Epidermal melanocyte (primary cell): Measurements from ENCODE around the gene ST6GALNAC5.

Source experiments
- DNase-seq: peaks from one replicate; pipeline ENCODE4 v3.0.0; 2011; ENCODE audit warnings: low spot score; ENCODE audit not compliant: insufficient read length

Gene ST6GALNAC5

GRCh38 chr1:77047575-77047974 lies 180.3 kb downstream of the ST6GALNAC5 start:
- DNase-seq, result no peak

DNA sequence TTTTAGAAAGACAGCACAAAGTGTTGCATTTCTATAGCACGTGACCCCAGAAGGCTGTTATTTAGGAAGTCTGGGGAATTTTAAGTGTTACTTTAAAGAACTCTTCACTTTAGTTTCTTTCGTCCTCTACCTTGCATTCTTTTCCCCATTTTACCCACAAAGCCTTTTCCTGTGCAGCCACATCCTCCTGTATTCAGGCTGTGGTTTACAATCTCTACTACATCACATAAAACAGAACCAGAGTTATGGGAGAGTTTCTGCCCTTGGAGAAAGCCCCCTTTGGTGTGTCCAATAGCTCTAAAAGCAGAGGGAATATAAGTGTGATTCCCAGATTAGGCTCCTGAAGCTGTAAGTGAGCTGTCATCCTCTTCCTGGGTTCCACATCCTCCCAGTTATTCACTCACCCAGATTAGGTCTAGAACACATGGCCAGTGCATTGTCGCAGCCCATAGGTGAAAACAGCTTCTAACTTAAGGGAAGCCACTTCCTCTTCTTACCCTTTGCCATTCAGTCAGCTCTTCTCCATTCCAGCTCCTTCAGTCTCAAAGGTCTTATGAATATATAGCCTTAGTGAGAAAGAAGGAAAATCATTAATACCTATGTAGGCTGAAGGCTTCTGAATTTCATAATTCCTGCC lies 180.8 kb downstream of the ST6GALNAC5 start:
- DNase-seq, result no peak

DNA sequence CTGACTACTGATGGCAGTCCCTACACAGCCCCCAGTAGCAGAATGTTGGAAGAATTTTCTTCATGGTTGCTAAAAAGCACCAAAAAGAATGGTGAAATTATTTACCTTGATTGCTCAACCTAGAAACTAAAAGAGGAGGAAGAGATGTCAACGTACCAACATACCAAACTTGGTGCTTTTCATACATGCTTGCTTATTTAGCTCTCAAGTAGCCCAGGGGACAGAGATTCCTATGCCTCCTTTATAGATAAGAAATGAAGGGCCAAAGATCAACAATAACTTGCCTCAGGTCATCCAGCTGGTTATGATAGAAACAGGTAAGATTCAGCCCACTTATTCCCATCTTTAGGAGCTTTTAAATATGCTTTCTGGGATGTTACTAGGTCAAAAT lies 181.3 kb downstream of the ST6GALNAC5 start:
- DNase-seq, result no peak

GRCh38 chr1:77051425-77051824 lies 184.1 kb downstream of the ST6GALNAC5 start:
- DNase-seq, result no peak

GRCh38 chr1:77056525-77056924 lies 189.2 kb downstream of the ST6GALNAC5 start:
- no peak for DNase-seq

GRCh38 chr1:77057994-77058585 lies 190.8 kb downstream of the ST6GALNAC5 start:
- DNase-seq, result no peak

DNA sequence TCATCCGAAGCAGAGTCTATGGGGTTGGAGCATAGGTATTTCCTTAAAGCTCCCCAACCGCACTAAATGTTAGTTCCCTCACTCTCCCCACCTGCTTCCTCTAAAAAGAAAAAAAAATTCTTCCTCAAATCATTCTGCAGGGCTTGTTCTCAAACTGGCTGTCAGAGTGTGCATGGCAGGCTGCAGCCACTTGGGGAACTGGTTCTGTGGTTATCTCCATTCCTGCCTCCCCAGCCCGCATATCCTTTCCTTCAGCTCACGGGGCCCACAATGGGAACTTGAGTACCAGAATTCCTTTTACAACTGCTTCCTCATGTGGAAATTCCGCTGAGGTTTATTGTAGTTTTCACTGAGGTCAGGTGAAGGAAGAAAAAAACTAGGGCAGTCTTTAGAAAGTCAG lies 192.7 kb downstream of the ST6GALNAC5 start:
- DNase-seq, result no peak

DNA sequence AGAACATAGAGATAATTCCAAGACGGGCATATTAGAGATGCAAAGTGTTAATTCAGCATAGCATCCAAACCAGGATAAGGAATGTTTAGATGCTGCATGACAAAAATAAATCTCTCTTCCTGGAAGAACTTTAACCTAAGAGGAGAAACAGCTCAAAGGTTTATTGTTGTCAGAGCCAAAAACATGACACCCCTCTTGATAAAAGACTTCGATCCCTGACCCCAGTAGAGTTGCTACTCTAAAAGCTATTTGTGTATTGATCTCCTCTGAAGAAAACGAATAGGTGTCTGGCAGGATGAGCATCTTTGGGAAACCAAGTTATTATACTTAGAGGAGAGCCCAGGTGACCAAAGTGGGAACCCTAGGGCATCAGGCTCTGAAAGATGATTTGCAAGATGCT lies 193.9 kb downstream of the ST6GALNAC5 start:
- no peak for DNase-seq

DNA sequence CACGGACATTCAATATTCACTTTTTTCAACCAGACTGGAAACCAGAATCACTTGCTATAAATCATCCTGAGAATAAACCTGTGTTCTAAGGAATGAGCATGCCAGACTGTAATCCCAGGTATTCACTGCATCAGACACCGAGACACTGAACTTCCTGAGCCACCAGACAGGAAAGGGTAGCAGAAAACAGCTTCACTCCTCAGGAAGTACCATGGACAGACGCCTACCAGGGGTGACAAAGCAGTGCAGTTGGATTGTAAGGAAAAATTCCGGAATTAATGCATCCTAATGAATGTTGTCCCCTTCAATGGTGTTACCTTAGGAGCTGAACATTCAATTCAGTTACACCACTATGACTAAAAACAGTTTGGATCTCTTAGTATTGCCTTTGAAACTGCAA lies 195.8 kb downstream of the ST6GALNAC5 start:
- no peak for DNase-seq

DNA sequence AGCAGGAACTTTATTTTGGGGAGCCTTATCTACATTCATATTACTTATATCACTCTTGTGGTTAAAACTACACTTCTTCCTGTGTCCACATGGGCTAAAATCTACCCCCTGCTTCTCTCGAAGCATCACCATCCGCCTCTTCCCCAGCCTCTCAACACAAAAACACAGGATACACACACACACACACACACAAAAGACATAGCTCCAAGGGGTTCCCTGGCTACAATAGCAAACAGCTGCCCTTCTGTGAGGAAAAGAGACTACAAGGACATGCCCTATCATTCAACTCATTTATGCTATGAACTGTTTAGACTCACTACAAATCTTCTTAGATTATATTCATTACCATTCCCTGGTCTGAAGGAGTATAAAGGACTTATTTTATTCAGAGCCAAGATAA lies 197.0 kb downstream of the ST6GALNAC5 start:
- no peak for DNase-seq

DNA sequence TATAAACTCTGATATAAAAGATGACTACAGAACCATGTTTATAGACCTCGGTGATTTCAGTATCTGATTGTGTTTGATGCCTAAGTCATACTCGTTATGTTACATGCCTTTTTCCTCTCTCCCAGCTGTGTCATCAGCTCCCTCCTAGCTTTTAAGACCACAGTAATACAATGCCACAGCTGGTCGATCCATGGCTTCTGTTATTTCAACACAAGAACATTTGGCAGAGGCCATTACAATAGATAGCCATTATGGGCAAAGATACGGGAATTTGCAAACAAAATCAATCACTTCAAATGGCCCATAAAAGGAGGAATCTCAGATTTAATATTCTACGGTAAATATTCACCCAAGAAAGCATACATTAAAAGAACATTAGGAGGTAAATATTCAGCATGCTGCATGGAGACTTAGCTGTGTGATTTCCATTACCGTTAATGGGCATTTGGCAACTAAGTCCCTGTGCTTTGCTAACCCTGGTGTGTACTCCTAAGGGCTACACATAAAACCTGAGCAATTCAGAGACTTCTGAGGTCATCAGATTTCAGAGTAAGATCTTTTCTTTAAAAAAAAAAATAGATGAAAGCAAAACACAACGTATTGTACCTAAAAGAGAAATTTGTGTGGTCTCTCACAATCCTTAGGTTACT lies 198.5 kb downstream of the ST6GALNAC5 start:
- DNase-seq, result no peak

DNA sequence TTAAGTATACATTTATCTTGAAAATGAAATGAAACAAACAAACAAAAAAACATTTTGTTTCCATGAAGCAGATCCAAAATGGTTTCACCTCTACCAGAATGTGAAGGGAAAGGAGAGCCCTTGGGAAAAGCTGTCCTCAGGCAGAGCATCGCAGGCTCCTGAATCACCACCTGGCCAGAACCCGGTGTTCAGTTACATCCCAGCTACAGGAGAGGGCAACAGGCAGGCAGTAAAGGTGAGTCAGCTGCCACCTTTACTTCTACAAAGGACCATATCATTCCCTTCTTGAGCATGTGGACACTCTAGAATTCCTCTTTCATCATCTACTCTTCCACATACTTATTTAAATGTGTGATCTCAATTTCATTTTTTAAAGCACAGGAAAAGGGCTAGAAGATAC lies 200.7 kb downstream of the ST6GALNAC5 start:
- DNase-seq, result no peak

DNA sequence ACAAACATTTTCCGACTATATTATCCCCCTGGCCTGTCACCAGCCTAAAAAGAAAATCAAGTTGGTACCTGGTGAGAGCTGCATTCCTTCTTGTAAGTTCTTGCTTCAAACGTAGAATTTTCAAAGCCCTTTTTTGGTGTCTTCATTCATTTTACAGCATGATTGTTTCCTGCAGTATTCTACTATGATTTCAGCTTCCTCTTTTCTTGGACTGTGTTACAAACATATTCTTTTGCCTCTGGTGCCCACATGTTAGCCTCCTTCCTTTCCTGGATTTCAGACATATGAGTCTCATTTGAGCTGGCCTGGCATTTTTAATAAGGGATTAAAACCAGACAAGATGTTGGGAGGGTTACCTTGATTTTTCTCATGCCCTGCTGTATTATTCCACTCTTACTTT lies 209.5 kb downstream of the ST6GALNAC5 start:
- no peak for DNase-seq

GRCh38 chr1:77081834-77082233 lies 214.6 kb downstream of the ST6GALNAC5 start:
- DNase-seq, result no peak

DNA sequence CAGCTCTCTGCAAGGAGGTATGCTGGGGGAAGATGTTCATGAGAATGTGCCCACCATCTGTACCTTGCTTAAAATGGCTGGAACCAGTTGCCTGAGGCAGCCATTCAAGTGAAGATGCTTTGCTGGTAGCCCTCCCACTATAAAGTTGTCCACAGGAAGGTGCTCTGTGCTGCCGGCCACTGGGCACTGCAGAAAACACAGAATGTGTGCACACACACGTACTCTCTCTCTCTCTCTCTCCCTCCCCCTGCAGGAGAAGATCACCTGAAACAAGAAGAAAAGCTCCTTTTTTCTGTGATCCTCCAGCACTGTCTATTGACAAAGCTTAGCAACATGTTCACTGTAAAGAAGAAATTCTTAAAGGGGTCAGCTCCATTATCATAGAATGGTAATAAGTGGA lies 217.2 kb downstream of the ST6GALNAC5 start:
- no peak for DNase-seq

DNA sequence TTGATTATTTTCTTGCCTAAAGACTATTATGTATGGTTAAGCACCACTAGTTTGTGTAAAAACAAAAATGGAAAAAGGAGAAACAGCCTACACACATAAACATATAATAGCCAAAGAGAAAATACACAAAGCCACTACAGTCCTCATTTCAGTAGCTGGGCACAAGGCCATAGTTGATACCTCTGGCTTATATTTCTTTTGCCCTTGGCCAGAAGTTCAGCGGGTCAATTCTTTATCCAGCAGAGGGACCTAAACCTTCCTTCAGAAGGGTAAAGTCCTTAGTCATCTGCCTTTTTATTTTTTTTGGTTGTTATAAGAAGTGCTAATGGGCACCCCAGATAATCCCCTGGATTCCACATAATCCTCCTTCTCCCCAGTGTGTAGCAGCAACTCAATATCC lies 217.8 kb downstream of the ST6GALNAC5 start:
- no peak for DNase-seq

- no peak for DNase-seq
These were observed 222.5 kb downstream of the ST6GALNAC5 start for GRCh38 chr1:77089756-77090155.

DNA sequence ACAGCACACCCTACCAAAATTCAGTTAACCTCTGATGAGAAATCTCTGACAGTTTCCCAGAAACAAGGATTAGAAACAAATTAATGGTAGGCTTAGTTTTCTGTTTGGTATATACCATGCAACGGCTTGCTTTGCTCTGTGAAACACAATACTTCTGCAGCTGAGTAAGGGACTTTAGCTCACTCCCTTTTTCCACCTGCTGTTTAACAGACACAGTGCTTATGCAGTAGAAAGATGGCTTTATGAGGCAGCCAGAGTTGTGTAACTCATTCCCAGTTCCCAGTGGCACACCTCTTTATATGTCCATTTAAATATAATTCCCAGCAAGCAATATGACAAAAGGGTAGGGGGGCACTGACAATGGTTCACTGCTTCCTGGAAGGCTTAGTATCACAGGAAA lies 228.0 kb downstream of the ST6GALNAC5 start:
- no peak for DNase-seq

- DNase-seq, result no peak
These were observed 229.4 kb downstream of the ST6GALNAC5 start for GRCh38 chr1:77096496-77097255.

DNA sequence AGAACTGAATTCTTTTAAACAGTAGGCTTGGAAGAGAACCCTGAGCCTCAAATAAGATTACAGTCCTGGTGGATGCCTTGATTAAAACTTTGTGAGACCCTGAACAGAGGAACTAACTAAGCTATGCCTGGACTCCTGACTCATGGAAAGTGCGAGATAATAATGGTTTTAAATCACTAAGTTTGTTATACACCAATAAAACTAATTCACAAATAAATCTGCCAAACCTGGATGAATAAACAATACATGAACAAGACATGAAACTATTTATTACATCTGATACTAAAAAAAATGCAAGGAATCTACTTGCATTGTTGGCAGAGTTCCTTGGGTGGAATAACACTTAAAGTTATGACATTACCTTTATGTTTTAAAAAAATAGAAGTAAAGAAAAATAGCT lies 233.6 kb downstream of the ST6GALNAC5 start:
- no peak for DNase-seq

- no peak for DNase-seq
These were observed 236.2 kb downstream of the ST6GALNAC5 start for GRCh38 chr1:77103486-77103885.

- no peak for DNase-seq
These were observed 237.4 kb downstream of the ST6GALNAC5 start for GRCh38 chr1:77104672-77105071.
